ENCODE measurements around the gene CNNM4.

CNNM4 gene

GRCh38 chr2:96759548-96759947, 1.2 kb upstream of the CNNM4 start:
- no peak for DNase-seq (ENCODE audit: low read depth)

DNA sequence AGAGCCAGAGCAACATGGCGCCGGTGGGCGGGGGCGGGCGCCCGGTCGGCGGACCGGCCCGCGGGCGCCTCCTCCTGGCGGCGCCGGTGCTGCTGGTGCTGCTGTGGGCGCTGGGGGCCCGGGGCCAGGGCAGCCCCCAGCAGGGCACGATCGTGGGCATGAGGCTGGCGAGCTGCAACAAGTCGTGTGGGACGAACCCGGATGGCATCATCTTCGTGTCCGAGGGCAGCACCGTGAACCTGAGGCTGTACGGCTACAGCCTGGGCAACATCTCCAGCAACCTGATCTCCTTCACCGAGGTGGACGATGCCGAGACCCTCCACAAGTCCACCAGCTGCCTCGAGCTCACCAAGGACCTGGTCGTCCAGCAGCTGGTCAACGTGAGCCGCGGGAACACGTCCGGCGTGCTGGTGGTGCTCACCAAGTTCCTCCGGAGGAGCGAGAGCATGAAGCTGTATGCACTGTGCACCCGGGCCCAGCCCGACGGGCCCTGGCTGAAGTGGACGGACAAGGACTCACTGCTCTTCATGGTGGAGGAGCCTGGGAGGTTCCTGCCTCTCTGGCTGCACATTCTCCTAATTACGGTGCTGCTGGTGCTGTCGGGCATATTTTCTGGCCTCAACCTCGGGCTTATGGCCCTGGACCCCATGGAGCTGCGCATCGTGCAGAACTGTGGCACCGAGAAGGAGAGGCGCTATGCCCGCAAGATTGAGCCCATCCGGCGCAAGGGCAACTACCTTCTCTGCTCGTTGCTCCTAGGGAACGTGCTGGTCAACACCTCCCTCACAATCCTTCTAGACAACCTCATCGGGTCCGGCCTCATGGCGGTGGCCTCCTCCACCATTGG, 507 bp downstream of the CNNM4 start:
- DNase-seq (ENCODE audit: low read depth): no peak

- DNase-seq (ENCODE audit: low read depth): no peak
These were observed 2.0 kb downstream of the CNNM4 start for GRCh38 chr2:96762529-96763311.

- no peak for DNase-seq (ENCODE audit: low read depth)
These were observed 3.0 kb downstream of the CNNM4 start for GRCh38 chr2:96763511-96764252.

- DNase-seq (ENCODE audit: low read depth): no peak
These were observed 3.5 kb downstream of the CNNM4 start for GRCh38 chr2:96764253-96764637.

DNA sequence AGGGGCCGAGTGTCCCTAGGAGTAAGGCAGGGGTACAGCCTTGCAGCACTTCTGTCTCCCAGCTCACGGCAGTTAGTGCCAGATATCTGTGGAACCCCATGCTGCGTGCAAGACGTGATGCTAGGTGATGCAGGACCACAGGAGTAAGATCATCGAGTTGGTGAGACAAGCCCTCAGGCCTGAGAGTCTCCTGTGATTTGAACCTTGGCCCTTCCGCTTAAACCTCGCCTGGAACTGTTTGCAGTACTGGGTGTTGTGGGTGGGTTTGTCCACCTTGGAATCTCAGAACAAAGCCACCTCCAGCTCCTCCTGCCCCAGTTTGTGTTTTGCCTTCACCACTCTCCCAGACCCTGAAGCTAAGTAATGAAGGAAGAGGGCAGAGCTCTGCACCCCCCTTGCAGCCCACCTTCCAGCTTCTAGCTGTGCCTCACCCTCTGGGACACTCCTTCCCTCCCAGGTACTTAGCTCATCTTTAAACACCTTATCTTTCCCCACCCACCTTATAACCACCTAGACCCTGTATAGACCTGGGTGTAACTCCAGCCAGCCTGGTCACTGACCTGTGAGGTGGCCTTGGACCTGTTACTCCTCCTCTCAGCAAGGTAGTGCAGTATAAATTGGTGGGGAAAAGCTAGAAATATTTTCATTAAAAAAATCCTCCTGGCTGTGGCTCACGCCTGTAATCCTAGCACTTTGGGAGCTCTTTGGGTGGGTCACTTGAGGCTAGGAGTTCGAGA, 6.6 kb downstream of the CNNM4 start:
- DNase-seq (ENCODE audit: low read depth): no peak

DNA sequence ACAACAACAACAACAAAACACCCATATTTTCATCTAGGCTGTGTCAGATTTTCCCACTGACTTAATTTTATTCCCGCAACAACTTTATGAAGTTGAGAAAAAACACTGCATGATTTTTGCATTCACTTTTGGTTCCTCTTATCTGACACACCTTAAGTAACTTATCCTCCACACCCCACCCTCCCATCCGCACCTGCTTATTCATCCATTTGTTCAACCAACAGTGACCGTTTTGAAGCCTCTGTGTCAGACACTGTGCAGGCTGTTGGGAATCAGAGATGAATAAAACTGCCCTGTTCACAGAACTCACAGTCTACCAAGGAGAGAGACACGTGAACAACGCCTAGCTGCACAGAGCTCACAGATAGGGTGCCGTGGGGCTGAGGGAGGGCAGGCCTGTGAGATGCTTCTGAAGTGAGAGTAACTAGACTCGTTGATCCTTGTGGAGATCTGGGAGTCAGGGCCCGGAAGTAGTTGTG, 7.4 kb downstream of the CNNM4 start:
- no peak for DNase-seq (ENCODE audit: low read depth)

- no peak for DNase-seq (ENCODE audit: low read depth)
These were observed 9.1 kb downstream of the CNNM4 start for GRCh38 chr2:96769814-96770213.

GRCh38 chr2:96770442-96771202, 9.9 kb downstream of the CNNM4 start:
- DNase-seq (ENCODE audit: low read depth): no peak

GRCh38 chr2:96771796-96772618, 11.3 kb downstream of the CNNM4 start:
- DNase-seq (ENCODE audit: low read depth): no peak

GRCh38 chr2:96772903-96773671, 12.4 kb downstream of the CNNM4 start:
- peak; percentile 39 for DNase-seq (ENCODE audit: low read depth)

- peak; percentile 47 for DNase-seq (ENCODE audit: low read depth)
These were observed 13.2 kb downstream of the CNNM4 start for GRCh38 chr2:96773922-96774321.

DNA sequence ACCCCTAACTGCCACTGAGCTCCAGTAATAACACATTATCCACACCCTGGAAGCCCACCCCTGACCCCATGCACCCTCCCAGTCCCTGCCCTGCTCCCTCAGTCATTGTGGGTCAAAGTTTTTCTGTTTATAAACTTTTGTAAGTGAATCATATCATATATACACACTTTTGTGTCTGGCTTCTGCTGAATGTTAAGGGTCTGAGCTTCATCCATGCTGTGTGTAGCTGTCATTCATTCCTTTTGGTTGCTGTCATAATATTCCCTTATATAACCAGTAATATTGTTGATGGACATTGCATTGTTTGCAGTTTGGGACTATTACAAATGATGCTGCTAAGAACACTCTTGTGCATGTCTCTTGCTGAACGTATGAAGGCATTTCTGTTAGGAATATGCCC, 14.5 kb downstream of the CNNM4 start:
- no peak for DNase-seq (ENCODE audit: low read depth)

DNA sequence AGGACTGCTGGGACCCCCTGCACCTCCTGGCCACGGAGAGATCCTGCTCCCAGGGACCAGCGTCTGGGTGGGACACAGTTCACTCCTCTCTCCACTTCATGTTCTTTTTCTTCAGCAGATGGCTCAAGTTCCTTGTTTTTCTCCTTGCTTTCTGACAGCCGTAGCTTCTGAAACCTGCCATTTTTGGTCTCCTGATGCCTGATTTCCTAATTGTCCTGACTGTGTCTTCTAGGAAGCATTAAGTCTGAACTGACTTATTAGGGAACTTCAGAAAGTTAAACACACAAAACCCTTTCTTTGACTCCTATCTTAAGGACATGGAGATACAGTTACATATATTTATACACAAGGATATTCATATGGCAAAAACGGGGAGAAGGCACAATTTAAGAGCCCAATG, 22.7 kb downstream of the CNNM4 start:
- DNase-seq (ENCODE audit: low read depth): no peak

DNA sequence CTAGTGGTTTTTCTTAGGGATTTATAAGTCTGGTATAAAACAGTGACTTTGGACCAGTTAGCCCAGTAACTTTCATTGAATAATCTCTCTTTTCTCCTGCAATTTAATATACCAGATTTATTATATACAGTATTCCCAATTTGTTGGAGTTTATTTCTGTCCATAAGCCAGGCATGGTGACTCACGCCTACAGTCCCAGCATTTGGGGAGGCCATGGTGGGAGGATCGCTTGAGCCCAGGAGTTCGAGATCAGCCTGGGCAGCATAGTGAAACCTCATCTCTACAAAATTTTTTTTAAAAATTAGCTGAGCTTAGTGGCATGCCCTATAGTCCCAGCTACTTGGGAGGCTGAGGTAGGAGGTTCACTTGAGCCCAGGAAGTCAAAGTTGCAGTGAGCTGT, 26.7 kb downstream of the CNNM4 start:
- DNase-seq (ENCODE audit: low read depth): no peak

- DNase-seq (ENCODE audit: low read depth): no peak
These were observed 27.9 kb downstream of the CNNM4 start for GRCh38 chr2:96788442-96789244.

GRCh38 chr2:96789245-96789617, 28.5 kb downstream of the CNNM4 start:
- no peak for DNase-seq (ENCODE audit: low read depth)

Measured in stimulated activated CD4-positive, alpha-beta T cell treated with anti-CD3 and anti-CD28 coated beads, Interleukin-2, amount 100 ng/mL, for 4 hours (primary cell).